ENCODE results near the gene TFPT. TPM values are rescaled to one million over a fixed set of nuclear protein-coding genes. Genes with fewer than 3 reads are reported as not detected.

The TFPT gene
- total and polyA plus RNA-seq, 3 experiments from 2014 or later, result 25.0 to 33.1 (median 32.9) TPM

GRCh38 chr19:54136864-54137698 lies 21.6 kb upstream of the TFPT start:
- ChIA-PET CTCF (interaction anchor here (0.9 to 2.2 kb wide), 6 partner anchors 21 to 95 kb away, joined by 3 to 11 read pairs (median 6); partner anchors contain the start of genes LENG1, MBOAT7, PRPF31 and TFPT), POLR2A (interaction anchor here (0.7 to 2.3 kb wide), 23 partner anchors 10 to 1768 kb away, joined by 3 to 60 read pairs (median 4); partner anchors contain the start of genes LENG1, LENG8, LENG9 and MBOAT7)
- no peaks in the 10 kb centered on the region for H3K9me3 Mint-ChIP-seq
- Histone ChIP-seq H3K27ac (ENCODE audit: low read depth, low read length) (peak overlapping the region; percentile 90), H3K4me3 (ENCODE audit: low read length) (peak overlapping the region; percentile 87), H3K36me3 (ENCODE audit: insufficient read depth, low read length) (no peaks in the 10 kb centered on the region), H3K27me3 (ENCODE audit: insufficient read depth, low read length, poor library complexity, severe bottlenecking) (no peaks in the 10 kb centered on the region), H3K9me3 (ENCODE audit: low read length) (no peaks in the 10 kb centered on the region), H3K4me1 (ENCODE audit: insufficient read depth, low read length) (peaks cover 39% of the 10 kb centered on the region)
- peak; percentile 99 to 100 (median 100) for DNase-seq
- H3K36me3 Mint-ChIP-seq, result peaks cover 0 to 31% (median 0%) of the 10 kb centered on the region in 3 donors
- peaks cover 0 to 1% of the 10 kb centered on the region in 2 donors for H3K27me3 Mint-ChIP-seq
- H3K4me3 Mint-ChIP-seq, result peak overlapping the region; percentile 81 to 92 (median 88)
- H3K27ac Mint-ChIP-seq, result peak overlapping the region; percentile 76 to 95 (median 92)
- H3K4me1 Mint-ChIP-seq, result peaks cover 40 to 55% (median 52%) of the 10 kb centered on the region in 3 donors

- Mint-ChIP-seq H3K4me3 (peak overlapping the region; percentile 81 to 92 (median 88)), H3K27ac (peak overlapping the region; percentile 76 to 95 (median 92)), H3K27me3 (peaks cover 0 to 1% of the 10 kb centered on the region in 2 donors), H3K36me3 (peaks cover 0 to 31% (median 0%) of the 10 kb centered on the region in 3 donors), H3K4me1 (peaks cover 36 to 47% (median 44%) of the 10 kb centered on the region in 3 donors), H3K9me3 (no peaks in the 10 kb centered on the region)
- DNase-seq, result no peak
- H3K27me3 ChIP-seq (ENCODE audit: insufficient read depth, low read length, poor library complexity, severe bottlenecking), result no peaks in the 10 kb centered on the region
- peak overlapping the region; percentile 87 for H3K4me3 ChIP-seq (ENCODE audit: low read length)
- peak overlapping the region; percentile 60 for H3K27ac ChIP-seq (ENCODE audit: low read depth, low read length)
- ChIA-PET POLR2A (interaction anchor here (0.7 to 2.3 kb wide), 18 partner anchors 13 to 1767 kb away, joined by 3 to 60 read pairs (median 4); partner anchors contain the start of genes LENG1, LENG9, MBOAT7 and MYADM), CTCF (interaction anchor here (0.9 to 2.2 kb wide), 7 partner anchors 21 to 96 kb away, joined by 3 to 11 read pairs (median 5); partner anchors contain the start of genes LENG1, MBOAT7, PRPF31 and TFPT)
- H3K4me1 ChIP-seq (ENCODE audit: insufficient read depth, low read length), result peaks cover 39% of the 10 kb centered on the region
- H3K9me3 ChIP-seq (ENCODE audit: low read length), result no peaks in the 10 kb centered on the region
- H3K36me3 ChIP-seq (ENCODE audit: insufficient read depth, low read length), result no peaks in the 10 kb centered on the region
Measured at GRCh38 chr19:54136086-54136863, 20.8 kb upstream of the TFPT start.

- H3K4me3 ChIP-seq (ENCODE audit: low read length), result no peak overlapping the region
- peak overlapping the region in 2 of 8 donors; percentile 17 to 77 for H3K27ac Mint-ChIP-seq
- no peaks in the 10 kb centered on the region for H3K9me3 Mint-ChIP-seq
- H3K4me3 Mint-ChIP-seq, result no peak overlapping the region
- peaks cover 0 to 30% (median 0%) of the 10 kb centered on the region in 3 donors for H3K36me3 Mint-ChIP-seq
- no peaks in the 10 kb centered on the region for H3K9me3 ChIP-seq (ENCODE audit: low read length)
- peaks cover 0 to 1% of the 10 kb centered on the region in 2 donors for H3K27me3 Mint-ChIP-seq
- POLR2A ChIA-PET, result no interaction called here
- no peaks in the 10 kb centered on the region for H3K27me3 ChIP-seq (ENCODE audit: insufficient read depth, low read length, poor library complexity, severe bottlenecking)
- H3K4me1 ChIP-seq (ENCODE audit: insufficient read depth, low read length), result peaks cover 17% of the 10 kb centered on the region
- CTCF ChIA-PET, result no interaction called here
- no peak overlapping the region for H3K27ac ChIP-seq (ENCODE audit: low read depth, low read length)
- peaks cover 20 to 25% (median 22%) of the 10 kb centered on the region in 3 donors for H3K4me1 Mint-ChIP-seq
- DNase-seq, result no peak
- no peaks in the 10 kb centered on the region for H3K36me3 ChIP-seq (ENCODE audit: insufficient read depth, low read length)
Measured at GRCh38 chr19:54133957-54134590, 18.6 kb upstream of the TFPT start.

DNA sequence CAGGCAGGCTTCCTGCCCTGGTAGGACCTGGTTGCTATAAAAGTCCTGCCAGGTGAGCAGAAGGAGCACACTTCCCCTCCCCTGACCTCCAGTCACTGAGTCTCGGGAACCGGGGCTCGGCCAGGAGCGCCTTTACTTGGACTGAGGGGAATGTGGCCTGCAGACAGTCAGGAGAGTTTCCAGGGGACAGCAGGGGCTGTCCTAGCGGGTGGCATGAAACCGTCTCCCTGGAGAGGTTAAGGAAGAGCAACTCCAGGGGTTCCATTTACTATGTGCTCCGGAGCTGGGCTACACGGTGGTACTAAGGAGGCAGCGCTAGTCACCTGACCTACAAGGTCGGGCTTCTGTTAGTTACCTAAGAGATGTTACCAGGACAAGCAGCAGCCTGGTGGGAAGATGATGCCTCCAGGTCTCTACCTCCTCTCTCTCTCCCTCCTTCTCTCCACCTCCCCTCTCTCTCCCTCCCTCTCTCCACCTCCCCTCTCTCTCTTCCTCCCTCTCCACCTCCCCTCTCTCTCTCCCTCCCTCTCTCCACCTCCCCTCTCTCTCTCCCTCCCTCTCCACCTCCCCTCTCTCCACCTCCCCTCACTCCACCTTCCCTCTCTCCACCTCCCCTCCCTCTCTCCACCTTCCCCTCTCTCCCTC lies 18.0 kb upstream of the TFPT start:
- ChIA-PET POLR2A (no interaction called here), CTCF (no interaction called here)
- peaks cover 11% of the 10 kb centered on the region for H3K4me1 ChIP-seq (ENCODE audit: insufficient read depth, low read length)
- no peaks in the 10 kb centered on the region for H3K36me3 ChIP-seq (ENCODE audit: insufficient read depth, low read length)
- no peak for DNase-seq
- no peak overlapping the region for H3K27ac ChIP-seq (ENCODE audit: low read depth, low read length)
- Mint-ChIP-seq H3K27ac (peak overlapping the region in 1 of 8 donors; percentile 60), H3K9me3 (no peaks in the 10 kb centered on the region), H3K4me1 (peaks cover 14 to 18% (median 17%) of the 10 kb centered on the region in 3 donors), H3K4me3 (peak overlapping the region in 1 of 7 donors; percentile 44), H3K36me3 (peaks cover 0 to 30% (median 0%) of the 10 kb centered on the region in 3 donors), H3K27me3 (peaks cover 0 to 1% of the 10 kb centered on the region in 2 donors)
- no peaks in the 10 kb centered on the region for H3K9me3 ChIP-seq (ENCODE audit: low read length)
- H3K27me3 ChIP-seq (ENCODE audit: insufficient read depth, low read length, poor library complexity, severe bottlenecking), result no peaks in the 10 kb centered on the region
- no peak overlapping the region for H3K4me3 ChIP-seq (ENCODE audit: low read length)

GRCh38 chr19:54129617-54129996 lies 14.2 kb upstream of the TFPT start:
- Histone ChIP-seq H3K9me3 (ENCODE audit: low read length) (no peaks in the 10 kb centered on the region), H3K27ac (ENCODE audit: low read depth, low read length) (no peak overlapping the region), H3K4me1 (ENCODE audit: insufficient read depth, low read length) (no peaks in the 10 kb centered on the region), H3K27me3 (ENCODE audit: insufficient read depth, low read length, poor library complexity, severe bottlenecking) (no peaks in the 10 kb centered on the region), H3K36me3 (ENCODE audit: insufficient read depth, low read length) (peaks cover 8% of the 10 kb centered on the region), H3K4me3 (ENCODE audit: low read length) (no peak overlapping the region)
- H3K4me1 Mint-ChIP-seq, result peaks cover 2 to 4% (median 3%) of the 10 kb centered on the region in 3 donors
- ChIA-PET POLR2A (no interaction called here), CTCF (no interaction called here)
- no peak overlapping the region for H3K27ac Mint-ChIP-seq
- no peaks in the 10 kb centered on the region for H3K27me3 Mint-ChIP-seq
- no peak overlapping the region for H3K4me3 Mint-ChIP-seq
- no peaks in the 10 kb centered on the region for H3K9me3 Mint-ChIP-seq
- no peak for DNase-seq
- peaks cover 0 to 59% (median 6%) of the 10 kb centered on the region in 3 donors for H3K36me3 Mint-ChIP-seq

DNA sequence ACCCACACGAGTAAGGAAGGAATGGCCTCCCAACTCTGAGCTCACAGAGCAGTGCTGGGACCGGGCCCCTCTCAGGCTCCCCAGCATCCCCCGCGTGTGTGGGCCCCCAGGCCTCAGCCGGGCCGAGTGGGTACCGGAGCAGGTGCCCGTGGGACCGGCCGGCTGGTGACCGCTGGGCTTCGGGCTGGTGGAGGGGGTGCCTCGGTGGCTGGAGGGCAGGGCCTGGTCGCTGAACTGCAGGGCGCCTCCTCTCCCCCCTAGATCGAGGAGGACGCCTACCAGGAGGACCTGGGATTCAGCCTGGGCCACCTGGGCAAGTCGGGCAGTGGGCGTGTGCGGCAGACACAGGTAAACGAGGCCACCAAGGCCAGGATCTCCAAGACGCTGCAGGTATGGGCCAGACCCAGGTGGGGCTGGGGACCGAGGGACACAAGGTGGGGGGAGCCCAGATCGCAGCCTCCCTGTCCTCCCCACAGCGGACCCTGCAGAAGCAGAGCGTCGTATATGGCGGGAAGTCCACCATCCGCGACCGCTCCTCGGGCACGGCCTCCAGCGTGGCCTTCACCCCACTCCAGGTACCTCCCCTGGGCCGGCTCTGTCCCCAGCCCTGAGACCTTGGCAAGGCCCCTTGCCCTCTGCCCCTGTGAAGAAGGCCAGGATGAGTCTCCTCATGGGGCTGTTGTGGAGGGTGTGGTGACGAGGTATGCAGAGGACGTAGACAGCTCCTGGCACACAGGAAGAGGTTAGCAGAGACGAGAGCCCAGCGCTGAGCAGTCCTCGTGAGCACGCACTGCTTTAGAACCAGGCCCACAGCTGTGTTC lies 13.5 kb upstream of the TFPT start:
- Mint-ChIP-seq H3K27me3 (no peaks in the 10 kb centered on the region), H3K9me3 (no peaks in the 10 kb centered on the region), H3K4me3 (no peak overlapping the region), H3K27ac (no peak overlapping the region), H3K36me3 (peaks cover 0 to 65% (median 6%) of the 10 kb centered on the region in 3 donors), H3K4me1 (no peaks in the 10 kb centered on the region)
- CTCF ChIA-PET, result no interaction called here
- Histone ChIP-seq H3K27ac (ENCODE audit: low read depth, low read length) (no peak overlapping the region), H3K27me3 (ENCODE audit: insufficient read depth, low read length, poor library complexity, severe bottlenecking) (no peaks in the 10 kb centered on the region), H3K9me3 (ENCODE audit: low read length) (no peaks in the 10 kb centered on the region), H3K4me1 (ENCODE audit: insufficient read depth, low read length) (no peaks in the 10 kb centered on the region), H3K4me3 (ENCODE audit: low read length) (no peak overlapping the region), H3K36me3 (ENCODE audit: insufficient read depth, low read length) (peaks cover 12% of the 10 kb centered on the region)
- DNase-seq, result no peak
- POLR2A ChIA-PET, result no interaction called here

DNA sequence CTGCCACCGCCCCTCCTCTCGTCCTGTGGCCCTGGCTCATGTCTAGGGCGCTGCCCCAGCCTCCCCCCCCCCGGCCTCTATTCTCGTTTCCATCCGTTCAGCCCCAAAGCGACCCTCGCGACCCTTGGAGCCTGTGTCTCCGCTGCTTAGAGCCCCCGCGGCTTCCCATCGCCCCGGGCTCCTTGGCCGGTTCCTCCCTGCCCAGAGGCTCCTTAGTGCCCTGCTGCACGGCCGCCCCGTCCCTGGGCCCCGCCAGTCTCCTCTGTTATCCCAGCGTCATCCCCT lies 12.9 kb upstream of the TFPT start:
- no peaks in the 10 kb centered on the region for H3K9me3 Mint-ChIP-seq
- Histone ChIP-seq H3K9me3 (ENCODE audit: low read length) (no peaks in the 10 kb centered on the region), H3K27me3 (ENCODE audit: insufficient read depth, low read length, poor library complexity, severe bottlenecking) (no peaks in the 10 kb centered on the region), H3K27ac (ENCODE audit: low read depth, low read length) (no peak overlapping the region), H3K4me3 (ENCODE audit: low read length) (no peak overlapping the region), H3K36me3 (ENCODE audit: insufficient read depth, low read length) (peaks cover 18% of the 10 kb centered on the region), H3K4me1 (ENCODE audit: insufficient read depth, low read length) (no peaks in the 10 kb centered on the region)
- peaks cover 0 to 71% (median 6%) of the 10 kb centered on the region in 3 donors for H3K36me3 Mint-ChIP-seq
- ChIA-PET POLR2A (no interaction called here), CTCF (no interaction called here)
- DNase-seq, result no peak
- H3K4me3 Mint-ChIP-seq, result no peak overlapping the region
- H3K27me3 Mint-ChIP-seq, result no peaks in the 10 kb centered on the region
- peak overlapping the region in 1 of 8 donors; percentile 86 for H3K27ac Mint-ChIP-seq
- no peaks in the 10 kb centered on the region for H3K4me1 Mint-ChIP-seq
